HG02571 (cell line): ENCODE results near the gene PCA3.

Experiments
- ATAC-seq: cut with Tn5 transposase; IDR thresholded peaks from one replicate; pipeline ENCODE4 v1.9.1; 2021; ENCODE audit warnings: mild to moderate bottlenecking, moderate library complexity; ENCODE audit not compliant: unreplicated experiment

Gene PCA3

DNA sequence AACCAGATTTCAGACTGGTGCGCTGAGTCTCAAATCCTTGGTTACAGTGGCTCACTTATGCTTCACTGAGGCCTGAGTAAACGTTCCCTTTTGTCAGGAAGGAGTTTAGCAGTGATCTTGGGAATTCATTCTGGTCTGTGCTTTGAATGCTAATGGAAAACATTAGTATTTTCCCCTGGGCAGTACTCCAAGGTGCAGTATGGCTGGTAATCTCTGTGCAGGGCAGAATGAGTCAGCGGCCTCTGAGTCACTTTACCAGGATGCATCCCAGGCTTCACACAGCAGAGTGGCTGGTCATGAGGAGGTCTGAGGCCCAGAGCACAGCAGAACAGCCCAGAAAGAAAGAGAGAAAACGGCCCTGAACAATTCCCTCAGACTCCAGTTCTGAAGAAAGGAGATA, 54.0 kb downstream of the PCA3 start:
- ATAC-seq, result no peak

GRCh38 chr9:76820431-76820830, 56.2 kb downstream of the PCA3 start:
- ATAC-seq, result no peak

DNA sequence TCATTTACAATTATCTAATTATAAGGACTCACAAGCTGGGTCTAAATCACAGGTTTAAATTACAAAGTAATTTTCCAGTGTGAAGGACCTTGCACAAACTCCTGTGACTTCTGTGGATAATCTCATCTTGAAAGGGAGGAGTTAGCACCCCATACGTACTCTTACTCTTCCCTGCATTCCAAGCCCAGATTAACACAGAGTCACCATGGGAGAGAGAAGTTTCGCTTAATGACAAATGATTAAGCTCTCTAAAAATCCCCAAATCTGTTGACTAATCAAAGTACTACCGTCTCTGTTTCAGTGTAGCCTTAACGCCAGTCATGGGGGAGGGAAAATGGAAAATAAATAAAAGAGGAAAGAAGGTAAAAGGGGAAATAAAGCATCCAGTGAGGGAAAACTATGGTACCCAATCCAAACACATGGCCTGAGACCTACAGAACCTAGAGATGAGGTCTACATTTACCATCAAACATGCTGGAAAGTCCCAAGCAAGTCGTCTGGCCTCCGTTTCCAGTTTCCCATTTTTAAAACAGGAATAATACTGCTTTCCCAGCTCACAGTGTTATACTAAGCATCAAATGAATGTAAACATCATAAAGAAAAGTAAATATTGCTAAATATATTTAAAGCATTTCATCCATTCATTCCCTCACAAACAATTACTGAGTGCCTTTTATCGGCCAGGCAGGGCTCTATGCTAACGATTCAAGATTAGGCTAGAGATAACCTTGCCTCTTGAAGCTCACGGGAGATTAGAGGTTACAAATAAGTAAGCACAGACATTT, 63.2 kb downstream of the PCA3 start:
- no peak for ATAC-seq

DNA sequence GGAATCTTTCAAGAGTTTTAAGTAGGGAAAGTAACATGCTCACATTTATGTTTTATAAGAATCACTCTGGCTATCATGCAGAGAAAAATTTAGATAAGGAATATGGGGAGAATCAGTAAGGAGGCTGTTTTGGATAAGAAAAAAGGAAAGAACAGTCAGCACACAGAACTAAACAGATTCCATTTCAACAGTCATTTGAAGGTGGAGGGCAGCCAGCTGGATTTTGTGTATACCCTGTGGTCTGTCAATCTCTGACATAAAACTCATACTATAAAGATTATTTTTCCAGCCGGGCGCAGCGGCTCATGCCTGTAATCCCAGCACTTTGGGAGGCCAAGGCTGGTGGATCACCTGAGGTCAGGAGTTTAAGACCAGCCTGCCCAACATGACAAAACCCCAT, 64.2 kb downstream of the PCA3 start:
- ATAC-seq, result no peak

DNA sequence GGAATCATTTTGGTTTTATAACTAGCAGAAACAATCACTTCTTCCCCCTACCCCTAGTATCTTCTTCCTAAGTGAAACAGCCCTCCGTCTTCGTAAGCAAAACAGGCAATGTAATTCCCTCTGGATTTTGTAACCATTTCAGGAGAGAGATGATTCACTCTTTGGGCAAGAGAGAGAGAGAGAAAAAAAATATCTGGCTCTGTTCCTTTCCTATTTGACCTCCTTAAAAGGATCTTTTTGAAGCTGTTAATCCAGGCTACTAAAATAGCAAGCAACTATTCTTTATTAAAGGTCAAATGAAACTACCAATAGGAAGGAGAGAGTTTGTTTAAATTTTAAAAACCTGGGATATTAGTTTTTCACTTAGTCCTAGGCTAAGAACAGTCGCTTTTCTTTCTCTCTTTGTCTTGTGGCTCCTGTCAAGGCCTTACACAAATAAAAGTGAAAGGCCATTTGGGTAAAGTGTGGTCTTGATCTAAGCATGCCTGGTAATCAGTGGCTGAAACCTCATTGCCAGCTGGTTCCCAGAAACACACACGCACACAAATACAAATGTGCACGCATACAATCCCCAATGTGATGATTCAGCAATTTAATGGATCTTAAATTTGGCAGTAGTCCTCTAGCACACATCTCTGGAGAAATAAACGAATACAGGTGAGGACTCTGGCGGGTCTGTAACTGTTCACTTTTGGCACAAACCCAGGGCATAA, 71.5 kb downstream of the PCA3 start:
- no peak for ATAC-seq
